Gastroesophageal sphincter (tissue), 4 donors: ENCODE data around the gene FBXO17. TPM values are rescaled to one million over a fixed set of nuclear protein-coding genes. Genes with fewer than 3 reads are reported as not detected.

Source experiments
- ATAC-seq: fragments of 150-250 bp; one replicate; pipeline ENCODE4 v1.9.1; 2016; ENCODE audit warnings: mild to moderate bottlenecking, moderate library complexity
- H3K27ac ChIP-seq, 4 donors: fragments of 200-600 bp; sonication (generic) in 3 of 4; 1 replicate in 3 of 4; 2 replicates in 1 of 4; pipeline ENCODE4 v1.5.1; 2016 to 2019
- H3K27me3 ChIP-seq: fragments of 200-600 bp; sonication (generic); one replicate; pipeline ENCODE4 v1.5.1; 2019
- H3K36me3 ChIP-seq, 2 donors: fragments of 200-600 bp; sonication (generic); one replicate each; pipeline ENCODE4 v1.5.1; 2019; ENCODE audit warnings: control low read depth in 1 of 2
- H3K4me1 ChIP-seq, 3 donors: fragments of 200-600 bp; sonication (generic); 1 replicate in 2 of 3; 2 replicates in 1 of 3; pipeline ENCODE4 v1.5.1; 2016 to 2019; ENCODE audit warnings: control low read depth in 2 of 3
- H3K4me3 ChIP-seq, 2 donors: fragments of 200-600 bp; sonication (generic); one replicate each; pipeline ENCODE4 v1.5.1; 2019; ENCODE audit warnings: mild to moderate bottlenecking in 1 of 2, moderate library complexity in 1 of 2
- H3K9me3 ChIP-seq, 3 donors: fragments of 200-600 bp; sonication (generic); one replicate each; pipeline ENCODE4 v1.5.1; 2017 to 2019; ENCODE audit warnings: control low read depth in 2 of 3
- CTCF ChIP-seq, 4 experiments: fragments of 200-600 bp in 2 of 4; fragments of 450-650 bp in 2 of 4; sonication (generic) in 1 of 4; IDR thresholded peaks; one replicate each; pipeline ENCODE4 v1.5.1; 2017 to 2019; ENCODE audit warnings: antibody characterized with exemption in 4 of 4, mild to moderate bottlenecking in 2 of 4, moderate library complexity in 2 of 4
- EP300 ChIP-seq: sonication (generic); formaldehyde crosslinking; IDR thresholded peaks from one replicate; pipeline ENCODE4 v1.6.1; 2017; ENCODE audit warnings: antibody characterized with exemption, mild to moderate bottlenecking
- POLR2A ChIP-seq, 2 donors: fragments of 450-650 bp; IDR thresholded peaks; one replicate each; pipeline ENCODE4 v1.6.1; 2017; ENCODE audit warnings: antibody characterized with exemption in 2 of 2, mild to moderate bottlenecking in 2 of 2, moderate library complexity in 1 of 2
- POLR2AphosphoS5 ChIP-seq: sonication (generic); formaldehyde crosslinking; IDR thresholded peaks from one replicate; pipeline ENCODE4 v1.6.1; 2017; ENCODE audit warnings: antibody characterized with exemption
- WGBS, 2 donors: methylation state at CpG; one replicate each; pipeline ENCODE4 v1.1.5; 2018; ENCODE audit warnings: low coverage in 1 of 2; 5-methylcytosine and 5-hydroxymethylcytosine counted together
- total RNA-seq, 4 donors: library from RNA; depleted of rRNA; stranded (reverse); fragments of >200 nt; gene quantifications; one replicate each; pipeline ENCODE4 v1.1.0, GENCODE V29; 2016

Gene FBXO17
- total RNA-seq, 4 donors from 2014 or later = 21.5 to 31.3 (median 27.8) TPM

GRCh38 chr19:38922482-38922881, 53.1 kb downstream of the FBXO17 start:
- 79 to 100% methylated on average over 1 to 3 of the region's 5 CpGs for WGBS, 2 donors

GRCh38 chr19:38921420-38922274, 53.9 kb downstream of the FBXO17 start:
- Histone ChIP-seq H3K9me3 (no peaks in the 10 kb centered on the region), H3K27ac (no peak overlapping the region), H3K36me3 (peaks cover 0 to 50% of the 10 kb centered on the region in 2 donors), H3K4me3 (no peak overlapping the region), H3K27me3 (no peaks in the 10 kb centered on the region), H3K4me1 (no peaks in the 10 kb centered on the region)
- ATAC-seq = no peak
- 82 to 85% methylated on average over 3 to 6 of the region's 20 CpGs for WGBS, 2 donors
- TF ChIP-seq EP300 (no peak), CTCF (IDR thresholded peaks at IDR 0.05) (no peak), POLR2A (IDR thresholded peaks at IDR 0.05) (no peak), POLR2AphosphoS5 (no peak)

More at GRCh38 chr19:38922482-38922881, 53.1 kb downstream of the FBXO17 start:
- H3K9me3 ChIP-seq = no peaks in the 10 kb centered on the region
- H3K4me3 ChIP-seq = no peak overlapping the region
- no peaks in the 10 kb centered on the region for H3K27me3 ChIP-seq
- peaks cover 0 to 50% of the 10 kb centered on the region in 2 donors for H3K36me3 ChIP-seq
- no peaks in the 10 kb centered on the region for H3K4me1 ChIP-seq
- TF ChIP-seq CTCF (IDR thresholded peaks at IDR 0.05) (no peak), POLR2AphosphoS5 (no peak), EP300 (no peak), POLR2A (IDR thresholded peaks at IDR 0.05) (no peak)
- H3K27ac ChIP-seq = no peak overlapping the region
- no peak for ATAC-seq

- peaks cover 0 to 45% of the 10 kb centered on the region in 2 donors for H3K36me3 ChIP-seq
- no peak for ATAC-seq
- WGBS, 2 donors = 63 to 76% methylated on average over 2 to 9 of the region's 14 CpGs
- no peaks in the 10 kb centered on the region for H3K4me1 ChIP-seq
- no peaks in the 10 kb centered on the region for H3K27me3 ChIP-seq
- no peaks in the 10 kb centered on the region for H3K9me3 ChIP-seq
- H3K4me3 ChIP-seq = no peak overlapping the region
- TF ChIP-seq CTCF (IDR thresholded peaks at IDR 0.05) (no peak), EP300 (no peak), POLR2AphosphoS5 (no peak), POLR2A (IDR thresholded peaks at IDR 0.05) (no peak)
- H3K27ac ChIP-seq = no peak overlapping the region
Observed at GRCh38 chr19:38920602-38921419, 54.7 kb downstream of the FBXO17 start.

GRCh38 chr19:38919837-38920601, 55.5 kb downstream of the FBXO17 start:
- ATAC-seq = no peak
- Histone ChIP-seq H3K4me1 (no peaks in the 10 kb centered on the region), H3K4me3 (no peak overlapping the region), H3K36me3 (peaks cover 0 to 45% of the 10 kb centered on the region in 2 donors), H3K9me3 (no peaks in the 10 kb centered on the region), H3K27ac (no peak overlapping the region), H3K27me3 (no peaks in the 10 kb centered on the region)
- 41 to 42% methylated on average over 9 to 10 of the region's 21 CpGs for WGBS, 2 donors
- TF ChIP-seq POLR2A (IDR thresholded peaks at IDR 0.05) = no peak
- no peak for TF ChIP-seq CTCF (IDR thresholded peaks at IDR 0.05)
- TF ChIP-seq EP300 = no peak
- TF ChIP-seq POLR2AphosphoS5 = no peak
